ENCODE results near the gene C22orf39. TPM values are rescaled to one million over a fixed set of nuclear protein-coding genes. Genes with fewer than 3 reads are reported as not detected.

Gene C22orf39
- total and polyA plus RNA-seq, 10 of the 15 experiments (the other 5 are each of a cell fraction or from before 2014, with no cell fraction given), result 6.7 to 47.0 (median 26.5) TPM

DNA sequence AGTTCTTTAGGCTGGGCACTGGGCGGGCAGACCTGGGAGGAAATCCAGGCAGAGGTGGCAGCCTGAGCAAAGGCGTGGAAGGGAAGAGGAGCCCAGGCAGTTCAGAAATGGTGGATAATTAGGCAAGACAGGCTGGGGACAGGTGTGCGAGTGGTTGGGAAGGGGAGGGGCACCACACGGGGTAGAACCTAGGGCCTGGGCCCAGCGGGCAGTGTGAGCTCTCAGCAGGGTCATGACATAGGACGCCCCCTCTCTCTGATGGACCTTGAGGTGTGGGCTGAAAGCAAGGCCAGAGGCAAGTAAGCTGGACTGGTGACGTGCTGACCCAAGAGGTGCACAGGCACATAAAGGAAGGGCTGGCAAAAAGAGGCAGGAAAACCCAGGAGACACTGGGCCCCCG is 24.7 kb upstream of the C22orf39 start:
- ATAC-seq (no peak), FAIRE-seq (no peak), DNase-seq (ENCODE audit: low read depth, low spot score) (no peak)
- Histone ChIP-seq H3K4me2 (ENCODE audit: control insufficient read depth, insufficient read depth) (no peak overlapping the region), H3K27ac (ENCODE audit: control insufficient read depth, insufficient read depth) (no peak overlapping the region), H3K4me1 (ENCODE audit: control insufficient read depth, insufficient read depth, low read length) (no peaks in the 10 kb centered on the region), H3K9me3 (replicated peaks; ENCODE audit: control insufficient read depth, insufficient read depth, low read length) (no peaks in the 10 kb centered on the region), H3K9ac (ENCODE audit: control insufficient read depth, insufficient read depth, low read length) (no peak overlapping the region), H4K20me1 (ENCODE audit: control insufficient read depth, insufficient read depth) (no peaks in the 10 kb centered on the region; the same call in 1 of the 2 replicates), H3K27me3 (replicated peaks in 1 of 2; ENCODE audit: control insufficient read depth in 2 of 2, insufficient read depth in 2 of 2, low read length in 1 of 2) (no peaks in the 10 kb centered on the region), H3K36me3 (ENCODE audit: control insufficient read depth in 2 of 2, insufficient read depth in 2 of 2, low read length in 1 of 2) (peaks cover 32 to 44% of the 10 kb centered on the region in 2 experiments), H2AFZ (ENCODE audit: control insufficient read depth, low read depth, low read length) (no peak overlapping the region), H3K79me2 (ENCODE audit: control insufficient read depth, insufficient read depth, low read length) (peaks cover 10% of the 10 kb centered on the region), H3K4me3 (no peak overlapping the region)
- ChIA-PET POLR2A (no interaction called here), SMC1A (ENCODE audit: uncharacterized antibody, unreplicated experiment) (no interaction called here), RAD21 (ENCODE audit: unreplicated experiment) (interaction anchor here (1.6 kb wide), 1 partner anchor 172 kb away, joined by 5 read pairs; no protein-coding TSS in a partner anchor), CTCF (interaction anchor here (1.0 to 3.1 kb wide), 5 partner anchors 21 to 292 kb away, joined by 3 to 24 read pairs (median 3); partner anchors contain the start of gene SLC25A1)
- intact Hi-C loops (cut with micrococcal nuclease; ENCODE audit: unreplicated experiment) (loop anchor here (10.0 kb wide), 2 partner anchors 163 to 177 kb away; partner anchors contain the start of gene CLTCL1), in situ Hi-C loops (cut with MboI) (no loop called here)
- 96% methylated on average over 8 of the region's 8 CpGs for WGBS (ENCODE audit: insufficient coverage, insufficient replicate concordance, low lambda C conversion rate, missing lambda C conversion rate)
- TF ChIP-seq ASH2L (IDR thresholded peaks at IDR 0.05; ENCODE audit: borderline replicate concordance, low read depth) (no peak), YBX1 (IDR thresholded peaks at IDR 0.05) (no peak), RAD21 (IDR thresholded peaks at IDR 0.05; ENCODE audit: insufficient read depth, low read depth, low read length) (no peak), EGR1 (IDR thresholded peaks at IDR 0.05; ENCODE audit: borderline replicate concordance in 1 of 2, low read depth in 2 of 2, low read length in 2 of 2) (no peak), MYC (IDR thresholded peaks at IDR 0.05; ENCODE audit: insufficient read depth, insufficient read length, insufficient replicate concordance, low read length, severe bottlenecking) (no peak), FOXK2 (IDR thresholded peaks at IDR 0.05) (no peak), MTA3 (IDR thresholded peaks at IDR 0.05; ENCODE audit: borderline replicate concordance, low read length) (no peak), MYB (IDR thresholded peaks at IDR 0.05; ENCODE audit: borderline replicate concordance, low read depth, low read length) (no peak), IRF4 (IDR thresholded peaks at IDR 0.05; ENCODE audit: low read depth, low read length) (no peak), ZNF207 (IDR thresholded peaks at IDR 0.05; ENCODE audit: borderline replicate concordance) (no peak)
- TF ChIP-seq, protein P1, sequence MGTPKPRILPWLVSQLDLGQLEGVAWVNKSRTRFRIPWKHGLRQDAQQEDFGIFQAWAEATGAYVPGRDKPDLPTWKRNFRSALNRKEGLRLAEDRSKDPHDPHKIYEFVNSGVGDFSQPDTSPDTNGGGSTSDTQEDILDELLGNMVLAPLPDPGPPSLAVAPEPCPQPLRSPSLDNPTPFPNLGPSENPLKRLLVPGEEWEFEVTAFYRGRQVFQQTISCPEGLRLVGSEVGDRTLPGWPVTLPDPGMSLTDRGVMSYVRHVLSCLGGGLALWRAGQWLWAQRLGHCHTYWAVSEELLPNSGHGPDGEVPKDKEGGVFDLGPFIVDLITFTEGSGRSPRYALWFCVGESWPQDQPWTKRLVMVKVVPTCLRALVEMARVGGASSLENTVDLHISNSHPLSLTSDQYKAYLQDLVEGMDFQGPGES (IDR thresholded peaks at IDR 0.05), result no peak
- TF ChIP-seq, protein P2, sequence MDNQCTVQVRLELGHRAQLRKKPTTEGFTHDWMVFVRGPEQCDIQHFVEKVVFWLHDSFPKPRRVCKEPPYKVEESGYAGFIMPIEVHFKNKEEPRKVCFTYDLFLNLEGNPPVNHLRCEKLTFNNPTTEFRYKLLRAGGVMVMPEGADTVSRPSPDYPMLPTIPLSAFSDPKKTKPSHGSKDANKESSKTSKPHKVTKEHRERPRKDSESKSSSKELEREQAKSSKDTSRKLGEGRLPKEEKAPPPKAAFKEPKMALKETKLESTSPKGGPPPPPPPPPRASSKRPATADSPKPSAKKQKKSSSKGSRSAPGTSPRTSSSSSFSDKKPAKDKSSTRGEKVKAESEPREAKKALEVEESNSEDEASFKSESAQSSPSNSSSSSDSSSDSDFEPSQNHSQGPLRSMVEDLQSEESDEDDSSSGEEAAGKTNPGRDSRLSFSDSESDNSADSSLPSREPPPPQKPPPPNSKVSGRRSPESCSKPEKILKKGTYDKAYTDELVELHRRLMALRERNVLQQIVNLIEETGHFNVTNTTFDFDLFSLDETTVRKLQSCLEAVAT (IDR thresholded peaks at IDR 0.05), result no peak
- BruUV-seq (replicated peaks), result no TSS peak
